GM21381 (cell line): ENCODE results near the gene ELMO1.

ENCODE experiments used
- ATAC-seq: cut with Tn5 transposase; IDR thresholded peaks from one replicate; pipeline ENCODE4 v1.9.1; 2021; ENCODE audit warnings: mild to moderate bottlenecking, moderate library complexity; ENCODE audit not compliant: unreplicated experiment

ELMO1 gene

DNA sequence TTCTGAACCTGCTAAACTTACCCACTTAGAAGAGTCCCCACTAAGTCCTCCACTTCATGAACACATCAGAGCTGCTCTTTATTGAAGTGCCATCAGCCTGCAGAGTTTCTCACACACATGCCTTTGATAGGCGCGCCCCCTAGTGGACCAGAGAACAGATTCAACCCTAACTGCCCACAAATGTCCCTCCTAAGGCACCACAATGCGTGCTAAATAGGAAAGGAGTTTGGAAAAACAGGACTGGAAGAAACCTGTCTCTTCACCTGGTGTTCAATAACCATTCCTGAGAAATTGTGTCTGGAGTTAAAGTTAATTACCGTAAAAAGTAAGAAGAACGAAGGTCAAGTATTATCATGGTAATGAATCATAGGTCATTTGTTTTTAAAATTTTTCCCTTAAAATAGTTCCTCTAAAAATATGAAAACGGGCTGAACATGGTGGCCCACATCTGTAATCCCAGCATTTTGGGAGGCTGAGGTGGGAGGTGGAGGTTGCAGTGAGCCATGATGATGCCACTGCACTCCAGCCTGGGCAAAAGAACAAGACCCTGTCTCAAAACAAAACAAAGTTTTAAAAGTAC lies 249.7 kb downstream of the ELMO1 start:
- no peak for ATAC-seq

DNA sequence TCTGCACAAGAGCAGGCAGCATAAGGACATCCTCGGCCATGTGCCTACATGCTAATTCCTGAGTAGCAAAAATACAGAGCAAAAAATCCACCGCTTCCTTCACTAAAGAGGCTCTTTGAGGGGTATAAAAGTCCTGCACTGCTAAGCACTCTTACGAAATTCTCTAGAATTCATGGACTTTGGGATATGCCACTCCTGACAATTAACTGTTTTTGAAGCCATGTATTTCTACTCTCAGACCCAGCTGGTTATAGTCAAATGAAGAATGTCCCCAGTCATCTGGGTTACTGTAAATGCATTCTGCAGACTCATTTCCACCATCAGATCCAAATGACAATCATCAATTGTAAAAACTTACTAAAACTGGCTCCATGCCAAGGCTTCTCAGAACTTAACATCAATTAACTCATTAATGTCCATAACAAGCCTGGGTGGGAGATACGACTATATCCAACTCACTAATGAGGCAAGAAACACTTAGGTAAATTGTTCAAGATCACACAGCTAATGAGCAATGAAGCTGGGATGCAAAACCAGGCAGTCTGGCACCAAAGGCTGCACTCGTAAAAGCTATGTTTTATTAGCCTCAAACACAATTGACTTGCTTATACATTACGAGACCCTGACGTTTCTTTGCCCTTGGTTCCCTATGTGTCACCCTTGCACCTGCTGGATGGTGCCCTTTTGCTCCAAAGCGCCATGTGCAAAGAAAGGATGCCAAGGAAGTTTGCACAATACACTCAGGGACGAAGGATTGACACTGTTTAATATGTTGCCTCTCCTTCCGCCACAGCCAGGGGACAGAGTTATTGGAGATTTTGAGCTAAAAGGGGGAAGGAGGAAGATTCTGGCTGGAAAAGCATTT lies 250.4 kb downstream of the ELMO1 start:
- no peak for ATAC-seq

DNA sequence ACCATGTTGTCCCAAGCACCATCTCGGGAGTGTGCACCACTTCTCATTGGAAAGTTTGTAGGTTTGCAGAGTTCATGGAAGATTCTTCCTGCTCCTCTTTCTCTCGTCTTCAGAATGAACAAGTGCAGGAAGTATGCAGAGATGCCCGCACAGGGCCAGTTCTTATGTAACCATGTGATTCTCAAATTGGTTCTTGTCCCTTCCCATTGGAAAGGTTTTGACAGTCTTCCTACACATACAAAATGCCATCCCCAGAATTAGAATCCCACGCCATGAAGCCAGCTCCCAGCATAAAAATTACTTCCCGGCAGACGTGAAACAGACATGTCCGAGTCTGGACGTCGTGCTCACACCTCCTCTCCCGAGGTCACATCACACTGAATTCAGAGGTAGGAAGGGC lies 251.6 kb downstream of the ELMO1 start:
- ATAC-seq = no peak

DNA sequence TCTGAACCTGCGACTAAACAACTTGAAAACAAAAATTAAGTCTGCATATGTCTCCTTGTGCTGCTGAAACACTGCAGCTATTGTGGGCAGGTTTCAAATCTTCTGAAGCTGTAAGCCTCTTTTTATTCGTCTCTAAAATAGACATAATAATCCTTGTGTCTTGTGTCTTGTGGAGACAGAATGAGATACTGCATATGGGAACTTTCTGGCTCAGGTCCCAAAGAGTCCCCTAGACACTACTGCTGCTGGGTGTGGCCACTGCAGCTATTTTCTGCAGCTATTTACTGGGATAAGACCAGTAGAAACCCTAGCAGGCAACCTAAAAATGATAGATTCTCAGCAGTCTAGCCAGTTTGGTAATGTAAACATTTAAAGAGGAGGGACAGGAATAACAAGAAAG lies 252.0 kb downstream of the ELMO1 start:
- ATAC-seq = no peak

- ATAC-seq = no peak
Measured at GRCh38 chr7:37195388-37195787, 253.3 kb downstream of the ELMO1 start.

DNA sequence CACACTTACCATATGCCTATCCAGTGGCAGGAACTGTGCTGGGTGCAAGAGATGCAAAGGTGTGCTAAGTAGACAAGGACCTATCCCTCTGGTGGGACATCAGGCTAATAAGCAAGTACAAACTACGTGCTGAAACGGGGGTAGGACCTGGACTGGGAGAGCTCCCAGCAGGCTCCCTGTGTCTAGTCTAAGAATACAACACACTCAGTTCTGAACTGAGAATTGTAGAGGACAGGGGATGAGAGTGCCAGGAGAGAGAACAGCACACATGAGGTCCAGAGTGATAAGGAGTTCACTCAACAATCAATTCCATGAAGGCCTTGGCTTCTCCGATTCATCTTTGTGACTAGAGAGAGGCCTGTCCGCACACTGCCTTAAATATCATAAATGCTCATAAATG lies 253.7 kb downstream of the ELMO1 start:
- ATAC-seq = no peak

DNA sequence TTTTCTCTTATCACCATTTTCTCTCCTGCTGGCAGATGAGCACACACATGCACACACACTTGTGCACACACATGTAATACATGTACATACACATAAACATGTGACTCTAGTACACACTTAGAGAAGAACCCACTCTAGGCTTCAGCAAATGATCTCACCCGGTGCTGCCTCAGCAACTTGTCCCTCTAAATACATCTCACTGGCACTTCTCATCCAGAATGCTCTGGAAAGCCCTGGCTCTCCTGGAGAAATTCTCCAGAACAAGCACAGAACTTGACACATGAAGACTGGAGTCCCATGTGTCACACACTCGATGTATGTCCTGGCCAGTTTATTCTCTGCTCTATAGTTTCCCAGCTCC lies 254.9 kb downstream of the ELMO1 start:
- no peak for ATAC-seq

DNA sequence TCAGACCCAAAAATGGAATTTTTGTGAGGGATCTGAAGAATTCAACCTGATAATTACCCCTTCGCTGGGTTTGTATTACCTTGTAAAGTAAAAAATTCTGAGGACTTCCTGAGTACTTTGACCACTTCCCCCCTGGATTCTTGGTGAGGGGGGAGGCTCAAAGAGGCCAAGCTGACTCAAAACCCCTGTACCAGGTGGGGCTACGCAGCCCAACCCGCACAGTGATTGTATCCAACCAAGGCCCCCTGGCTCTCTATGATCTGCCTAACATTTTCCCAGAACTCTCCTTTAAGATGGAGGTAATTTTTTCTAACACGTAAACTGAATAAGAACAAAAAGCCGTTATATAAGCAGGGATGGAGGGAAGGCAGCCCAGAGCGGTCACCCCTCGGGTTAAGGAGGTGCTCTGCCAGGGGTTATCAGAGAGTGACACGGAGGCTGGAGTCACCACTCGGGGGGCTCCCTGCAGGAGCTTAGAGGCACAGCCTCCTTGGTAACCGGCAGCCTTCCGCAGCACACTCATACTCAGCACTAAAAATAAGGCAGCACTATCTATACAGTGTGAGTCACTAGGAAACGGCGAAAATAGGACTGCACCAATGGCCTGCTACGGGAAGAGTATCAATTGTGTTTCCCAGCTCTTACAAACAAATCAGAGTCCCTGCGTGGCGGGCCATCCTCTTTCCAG lies 255.4 kb downstream of the ELMO1 start:
- no peak for ATAC-seq

DNA sequence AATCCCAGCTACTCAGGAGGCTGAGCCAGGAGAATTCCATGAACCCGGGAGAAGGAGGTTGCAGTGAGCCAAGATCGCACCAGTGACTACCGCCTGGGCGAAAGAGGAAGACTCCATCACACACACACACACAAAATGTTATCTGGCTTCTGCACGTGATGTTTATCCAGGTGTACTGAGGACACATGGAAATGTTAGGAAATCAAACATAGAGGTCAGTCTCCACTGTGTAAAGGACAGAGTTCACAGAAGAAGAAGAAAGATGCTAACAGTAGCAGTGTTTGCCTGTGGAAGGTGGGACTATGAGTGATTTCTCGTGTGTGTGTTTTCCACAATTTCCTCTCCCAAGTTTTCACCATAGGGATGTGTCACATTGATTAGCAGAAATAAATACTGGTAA lies 256.9 kb downstream of the ELMO1 start:
- no peak for ATAC-seq

- no peak for ATAC-seq
Measured at GRCh38 chr7:37187179-37187578, 261.5 kb downstream of the ELMO1 start.

GRCh38 chr7:37186753-37187152 lies 261.9 kb downstream of the ELMO1 start:
- ATAC-seq = no peak

DNA sequence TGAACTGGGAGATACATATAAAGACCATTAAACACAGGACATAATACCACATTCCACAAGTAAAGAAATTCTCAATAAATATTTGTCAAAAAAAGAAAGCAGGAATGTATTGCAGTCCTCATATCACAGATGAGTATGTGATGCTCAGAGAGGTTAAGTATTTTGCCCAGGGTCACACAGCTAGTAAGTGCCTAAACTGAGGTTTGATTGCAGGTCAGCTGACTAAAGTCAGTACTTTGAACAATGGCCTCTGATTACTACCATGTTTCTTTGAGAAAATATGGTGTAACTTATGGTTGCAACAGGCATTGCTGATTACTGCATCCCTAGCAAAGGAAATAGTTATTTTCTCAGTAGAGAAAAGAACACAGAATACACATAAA lies 267.1 kb downstream of the ELMO1 start:
- ATAC-seq = no peak

GRCh38 chr7:37180828-37181549 lies 267.7 kb downstream of the ELMO1 start:
- ATAC-seq = no peak

DNA sequence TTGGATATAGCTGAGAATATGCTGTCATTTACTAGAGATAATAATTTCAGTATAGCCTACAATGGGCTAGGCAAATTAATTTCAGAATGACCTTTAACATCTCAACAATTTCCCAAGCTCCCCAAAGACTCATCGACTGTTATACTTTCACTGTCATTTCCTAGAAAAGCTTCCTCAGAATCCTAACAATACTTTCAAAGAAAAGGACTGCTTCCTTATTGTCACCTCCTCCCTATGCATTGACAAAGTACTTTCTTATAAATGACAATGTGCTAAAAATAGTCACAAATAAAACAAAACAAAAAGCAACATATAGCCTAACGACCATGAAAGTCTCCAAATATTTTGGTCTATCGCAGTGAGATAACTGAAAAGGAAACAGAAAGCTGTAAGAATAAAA lies 272.6 kb downstream of the ELMO1 start:
- ATAC-seq = no peak

DNA sequence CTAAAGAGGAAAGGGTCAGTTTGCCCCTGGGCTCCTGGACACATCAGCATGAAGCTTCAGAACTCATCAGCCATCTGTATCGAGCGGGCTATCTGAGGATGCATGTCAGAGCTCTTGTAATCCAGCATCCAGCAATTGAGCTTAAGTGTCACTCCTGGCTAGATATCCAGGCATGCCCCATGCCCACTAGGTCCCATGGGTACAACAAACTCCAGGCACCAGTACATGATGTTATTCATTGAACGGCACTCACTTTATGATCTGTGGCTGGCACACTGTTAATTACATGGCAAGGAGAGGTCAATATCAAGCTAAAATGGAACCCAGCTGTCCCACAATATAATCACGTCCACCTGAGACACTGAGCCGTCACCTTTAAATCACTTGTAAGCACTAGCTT lies 274.2 kb downstream of the ELMO1 start:
- no peak for ATAC-seq

- ATAC-seq = no peak
Measured at GRCh38 chr7:37173670-37174069, 275.0 kb downstream of the ELMO1 start.

DNA sequence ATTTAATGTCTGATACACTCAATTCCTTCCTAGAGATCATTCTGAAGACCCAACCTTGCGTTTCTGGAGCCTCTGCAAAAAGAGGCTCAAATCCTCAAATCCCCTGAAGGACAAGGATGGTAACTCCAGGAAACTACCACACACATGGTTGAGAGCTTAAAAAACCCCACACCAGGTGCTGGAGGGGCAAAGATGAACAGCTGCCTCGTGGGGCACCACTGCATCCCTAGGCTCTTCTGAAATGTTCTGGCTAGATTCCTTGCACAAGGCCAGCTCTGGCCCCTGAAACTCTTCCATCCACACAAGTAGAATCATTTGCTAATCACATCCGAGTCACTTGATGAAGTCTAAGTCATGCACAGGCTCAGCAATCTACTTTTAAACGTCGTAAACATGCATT lies 286.6 kb downstream of the ELMO1 start:
- ATAC-seq = no peak

GRCh38 chr7:37160656-37161055 lies 288.0 kb downstream of the ELMO1 start:
- ATAC-seq = no peak

DNA sequence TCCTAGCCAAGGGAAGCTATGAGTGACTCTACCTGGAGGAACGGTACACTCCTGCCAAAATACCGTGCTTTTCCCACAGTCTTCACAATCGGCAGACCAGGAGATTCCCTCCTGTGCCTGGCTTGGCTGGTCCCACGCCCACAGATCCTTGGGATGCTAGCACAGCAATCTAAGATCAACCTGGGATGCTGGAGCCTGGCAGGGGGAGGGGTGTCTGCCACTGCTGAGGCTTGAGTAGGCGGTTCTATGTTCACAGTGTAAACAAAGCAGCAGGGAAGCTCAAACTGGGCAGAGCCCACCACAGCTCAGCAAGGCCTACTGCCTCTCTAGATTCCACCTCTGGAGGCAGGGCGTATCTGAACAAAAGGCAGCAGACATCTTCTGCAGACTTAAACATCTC lies 295.3 kb downstream of the ELMO1 start:
- no peak for ATAC-seq

GRCh38 chr7:37151741-37152413 lies 296.8 kb downstream of the ELMO1 start:
- ATAC-seq = no peak

DNA sequence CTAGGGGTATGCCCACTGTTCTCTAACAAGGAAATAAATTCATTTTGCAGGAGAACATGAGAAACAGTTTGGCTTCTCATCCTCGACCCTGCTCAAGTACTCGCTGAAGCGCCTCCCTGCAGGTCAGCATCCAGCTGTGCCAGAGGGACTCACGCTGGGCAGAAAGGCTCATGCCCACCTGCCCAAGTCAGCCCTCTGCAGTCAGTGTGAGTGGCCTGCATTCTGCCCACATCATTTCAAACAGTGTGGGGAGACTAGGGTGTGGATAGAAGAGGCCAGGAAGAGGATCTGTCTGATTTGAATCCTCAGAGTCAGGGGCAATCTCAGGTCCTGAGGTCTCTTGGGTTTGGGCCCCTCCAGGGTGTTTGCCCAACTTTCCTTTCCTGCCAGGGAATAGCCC lies 297.8 kb downstream of the ELMO1 start:
- no peak for ATAC-seq
